Mammary epithelial cell (primary cell): ENCODE results near the gene SIGLEC8.
"Not testable (repeated sequence)": the region's sequence is repeated elsewhere in the genome, so short reads cannot be mapped to it uniquely, and the experiment has no call there.

Experiments
- CTCF ChIP-seq, 2 donors: IDR thresholded peaks in 1 of 2; conservative IDR thresholded peaks in 1 of 2; 2 replicates each; pipeline ENCODE4 v1.5.1; 2011 to 2012; ENCODE audit warnings: inconsistent platforms in 2 of 2, low read length in 2 of 2, mild to moderate bottlenecking in 2 of 2, control low read depth in 1 of 2, low read depth in 1 of 2; ENCODE audit not compliant: insufficient read depth in 1 of 2; ENCODE audit errors: extremely low read depth in 1 of 2
- EZH2 ChIP-seq: IDR thresholded peaks from 2 replicates; pipeline ENCODE4 v1.6.1; 2012; ENCODE audit warnings: low read length, inconsistent platforms, borderline replicate concordance

DNA sequence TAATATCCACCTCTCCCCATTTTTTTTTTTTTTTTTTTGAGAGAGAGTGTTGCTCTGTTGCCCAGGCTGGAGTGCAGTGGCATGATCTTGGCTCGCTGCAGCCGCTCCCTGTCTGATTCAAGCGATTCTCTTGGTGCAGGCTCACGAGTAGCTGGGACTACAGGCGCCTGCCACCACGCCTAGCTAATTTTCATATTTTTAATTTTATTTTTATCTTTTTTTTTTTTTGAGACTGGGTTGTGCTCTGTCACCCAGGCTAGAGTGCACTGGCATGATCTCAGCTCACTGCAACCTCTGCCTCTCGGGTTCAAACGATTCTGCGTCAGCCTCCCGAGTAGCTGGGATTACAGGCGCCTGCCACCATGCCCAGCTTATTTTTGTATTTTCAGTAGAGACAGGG is 37.7 kb downstream of the SIGLEC8 start:
- TF ChIP-seq CTCF (conservative IDR thresholded peaks at IDR 0.05 in 1 of 2, IDR thresholded peaks at IDR 0.05 in 1 of 2; ENCODE audit: extremely low read depth in 1 of 2, insufficient read depth in 1 of 2, low read depth in 1 of 2, low read length in 2 of 2); EZH2: not testable (repeated sequence)
